ENCODE results near the gene SENP8.
"Not testable (repeated sequence)": the region's sequence is repeated elsewhere in the genome, so short reads cannot be mapped to it uniquely, and the experiment has no call there.

SENP8 gene

GRCh38 chr15:72153269-72154000 lies 35.2 kb downstream of the SENP8 start:
- DNase-seq (ENCODE audit: extremely low spot score, insufficient read length, low read depth) (no peak), FAIRE-seq (no peak)

- no peak for FAIRE-seq
- DNase-seq (ENCODE audit: extremely low spot score, insufficient read length, low read depth) = no peak
Measured at GRCh38 chr15:72154316-72154715, 36.1 kb downstream of the SENP8 start.

- DNase-seq (ENCODE audit: extremely low spot score, insufficient read length, low read depth) (no peak), FAIRE-seq (no peak)
Measured at GRCh38 chr15:72155003-72155621, 36.9 kb downstream of the SENP8 start.

- DNase-seq (ENCODE audit: extremely low spot score, insufficient read length, low read depth) (peak; percentile 65), FAIRE-seq (peak; percentile 95)
Measured at GRCh38 chr15:72155635-72156616, 37.7 kb downstream of the SENP8 start.

- FAIRE-seq (no peak), DNase-seq (ENCODE audit: extremely low spot score, insufficient read length, low read depth) (no peak)
Measured at GRCh38 chr15:72156928-72157327, 38.7 kb downstream of the SENP8 start.

GRCh38 chr15:72160696-72161245 lies 42.6 kb downstream of the SENP8 start:
- no peak for FAIRE-seq

GRCh38 chr15:72161361-72162132 lies 43.3 kb downstream of the SENP8 start:
- DNase-seq (ENCODE audit: extremely low spot score, insufficient read length, low read depth) (no peak), FAIRE-seq (no peak)

More at GRCh38 chr15:72160696-72161245, 42.6 kb downstream of the SENP8 start:
- no peak for DNase-seq (ENCODE audit: extremely low spot score, insufficient read length, low read depth)

- DNase-seq (ENCODE audit: extremely low spot score, insufficient read length, low read depth) (no peak), FAIRE-seq (no peak)
Measured at GRCh38 chr15:72162569-72162968, 44.4 kb downstream of the SENP8 start.

GRCh38 chr15:72163719-72164118 lies 45.5 kb downstream of the SENP8 start:
- DNase-seq (ENCODE audit: extremely low spot score, insufficient read length, low read depth) (no peak), FAIRE-seq (no peak)

- FAIRE-seq (no peak), DNase-seq (ENCODE audit: extremely low spot score, insufficient read length, low read depth) (no peak)
Measured at GRCh38 chr15:72166716-72167417, 48.7 kb downstream of the SENP8 start.

- DNase-seq (ENCODE audit: extremely low spot score, insufficient read length, low read depth) (no peak), FAIRE-seq (no peak)
Measured at GRCh38 chr15:72167445-72167844, 49.2 kb downstream of the SENP8 start.

GRCh38 chr15:72168131-72168807 lies 50.1 kb downstream of the SENP8 start:
- no peak for DNase-seq (ENCODE audit: extremely low spot score, insufficient read length, low read depth)
- FAIRE-seq = no peak

GRCh38 chr15:72168808-72169190 lies 50.6 kb downstream of the SENP8 start:
- FAIRE-seq (no peak), DNase-seq (ENCODE audit: extremely low spot score, insufficient read length, low read depth) (no peak)

GRCh38 chr15:72169236-72169920 lies 51.2 kb downstream of the SENP8 start:
- DNase-seq (ENCODE audit: extremely low spot score, insufficient read length, low read depth) = no peak
- FAIRE-seq = no peak

GRCh38 chr15:72169921-72170611 lies 51.9 kb downstream of the SENP8 start:
- DNase-seq (ENCODE audit: extremely low spot score, insufficient read length, low read depth) = no peak
- FAIRE-seq = no peak

GRCh38 chr15:72170691-72171090 lies 52.5 kb downstream of the SENP8 start:
- FAIRE-seq = no peak

GRCh38 chr15:72171978-72172377 lies 53.8 kb downstream of the SENP8 start:
- not testable (repeated sequence) for FAIRE-seq; DNase-seq (ENCODE audit: extremely low spot score, insufficient read length, low read depth)

More at GRCh38 chr15:72170691-72171090, 52.5 kb downstream of the SENP8 start:
- no peak for DNase-seq (ENCODE audit: extremely low spot score, insufficient read length, low read depth)

Measured in GM18507 (cell line).